Hepatic stellate cell (primary cell): ENCODE results near the gene GSTP1.
"Not testable (repeated sequence)": the region's sequence is repeated elsewhere in the genome, so short reads cannot be mapped to it uniquely, and the experiment has no call there.

Experiments
- DNase-seq: peaks from one replicate; pipeline ENCODE4 v3.0.0; 2011; ENCODE audit warnings: low spot score

Gene GSTP1

GRCh38 chr11:67563705-67564114, 19.9 kb upstream of the GSTP1 start:
- peak; percentile 52 for DNase-seq

DNA sequence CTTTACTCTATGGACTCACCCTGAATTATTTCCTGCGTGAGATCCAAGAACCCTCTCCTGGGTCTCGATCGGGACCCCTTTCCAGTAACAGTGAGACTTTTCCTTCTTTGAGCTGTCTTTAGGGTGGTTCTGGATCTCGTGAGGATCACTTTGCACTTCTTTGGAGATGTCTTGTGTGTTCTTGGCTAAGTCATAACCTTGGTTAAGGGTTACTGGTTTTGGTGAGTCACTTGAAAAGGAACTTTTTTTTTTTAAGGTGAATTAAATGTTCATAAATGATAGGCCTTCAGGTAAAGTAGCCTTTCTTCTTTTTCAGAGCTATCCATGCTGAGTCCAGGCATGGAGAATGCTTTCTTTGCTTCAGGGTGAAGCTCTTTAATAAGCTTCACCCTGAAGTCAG, 19.4 kb upstream of the GSTP1 start:
- DNase-seq = no peak

DNA sequence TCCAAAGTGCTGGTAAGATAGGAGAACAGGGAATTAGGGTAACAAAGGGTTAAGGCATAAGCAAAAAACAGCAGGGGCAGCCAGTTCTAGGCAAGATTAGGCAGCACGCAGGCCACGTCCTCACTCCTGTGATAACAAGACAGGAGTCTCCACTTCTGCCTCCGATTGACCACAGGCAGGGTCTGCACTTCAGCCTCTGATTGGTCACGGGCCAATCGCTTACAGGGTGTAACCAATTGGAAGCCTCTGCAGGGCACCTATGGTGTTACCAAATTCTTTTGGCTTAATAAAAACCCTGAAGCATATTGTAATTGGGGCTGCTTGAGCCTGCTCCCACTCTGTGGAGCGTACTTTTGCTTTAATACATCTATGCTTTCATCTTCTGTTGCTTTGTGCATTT, 12.2 kb upstream of the GSTP1 start:
- no peak for DNase-seq

GRCh38 chr11:67572305-67572704, 11.3 kb upstream of the GSTP1 start:
- no peak for DNase-seq

DNA sequence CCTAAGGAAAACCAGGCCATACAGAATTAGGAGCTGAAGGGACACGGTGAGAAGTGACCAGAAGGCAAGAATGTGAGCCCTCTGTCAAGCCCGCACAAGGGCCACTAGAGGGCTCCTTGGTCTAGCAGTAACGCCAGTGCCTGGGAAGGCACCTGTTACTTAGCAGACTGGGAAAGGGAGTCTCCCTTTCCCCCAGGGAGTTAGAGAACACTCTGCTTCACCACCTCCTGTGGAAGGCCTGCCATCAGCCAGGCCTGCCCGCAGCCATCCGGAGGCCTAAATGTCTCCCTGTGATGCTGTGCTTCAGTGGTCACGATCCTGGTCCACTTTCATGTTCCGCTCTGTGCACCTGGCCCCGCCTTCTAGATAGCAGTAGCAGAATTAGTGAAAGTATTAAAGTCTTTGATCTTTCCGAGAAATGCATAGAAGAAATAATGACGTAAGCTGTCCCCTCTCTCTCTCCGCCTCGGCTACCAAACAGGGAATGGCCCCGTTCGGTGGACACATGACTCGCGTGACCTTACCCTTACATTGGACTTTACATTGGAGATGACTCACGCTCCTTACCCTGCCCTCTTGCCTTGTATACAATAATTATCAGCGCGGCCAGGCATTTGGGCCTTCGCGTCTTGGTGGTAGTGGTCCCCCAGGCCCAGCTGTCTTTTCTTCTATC, 10.7 kb upstream of the GSTP1 start:
- no peak for DNase-seq

- DNase-seq = no peak
Measured at GRCh38 chr11:67574938-67575337, 8.7 kb upstream of the GSTP1 start.

- DNase-seq = no peak
Measured at GRCh38 chr11:67576735-67577475, 6.7 kb upstream of the GSTP1 start.

DNA sequence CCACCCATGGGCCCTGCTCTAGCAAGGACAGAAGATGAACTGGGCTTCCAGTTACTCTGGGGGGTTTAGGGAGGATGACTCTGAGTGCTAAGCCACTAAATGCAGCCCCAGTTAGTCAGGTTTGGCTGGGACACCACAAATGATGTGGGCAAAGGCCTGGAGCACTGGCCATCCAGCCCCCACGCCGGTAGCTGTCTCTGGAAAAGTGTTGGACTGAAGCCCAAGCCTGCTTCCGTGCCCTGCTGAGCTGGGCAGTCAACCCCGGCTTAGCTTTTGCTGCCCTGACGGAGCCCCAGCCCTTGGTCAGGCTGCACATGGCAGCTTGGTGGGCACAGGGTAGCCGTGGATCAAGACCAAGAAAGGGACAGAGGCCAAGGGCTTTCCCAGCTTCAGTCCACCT, 5.7 kb upstream of the GSTP1 start:
- DNase-seq = no peak

DNA sequence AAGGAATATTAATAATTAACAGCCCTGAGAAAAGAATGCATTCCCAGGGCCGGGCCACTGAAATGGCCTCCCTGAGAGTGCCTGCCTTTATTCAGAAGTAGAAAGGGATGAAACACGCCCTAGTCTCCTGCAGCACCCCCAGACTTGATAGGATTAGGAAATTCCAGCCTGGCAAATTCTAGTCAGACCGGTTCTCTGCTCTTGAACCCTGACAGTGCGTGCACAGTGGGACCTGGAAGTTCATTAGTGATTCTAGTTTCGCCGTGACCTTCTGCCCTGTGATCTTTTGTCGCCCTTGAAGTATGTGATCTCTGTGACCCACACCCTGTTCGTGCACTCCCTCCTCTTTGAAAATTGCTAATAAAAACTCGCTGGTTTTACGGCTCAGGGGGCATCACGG, 2.1 kb upstream of the GSTP1 start:
- DNase-seq = no peak

DNA sequence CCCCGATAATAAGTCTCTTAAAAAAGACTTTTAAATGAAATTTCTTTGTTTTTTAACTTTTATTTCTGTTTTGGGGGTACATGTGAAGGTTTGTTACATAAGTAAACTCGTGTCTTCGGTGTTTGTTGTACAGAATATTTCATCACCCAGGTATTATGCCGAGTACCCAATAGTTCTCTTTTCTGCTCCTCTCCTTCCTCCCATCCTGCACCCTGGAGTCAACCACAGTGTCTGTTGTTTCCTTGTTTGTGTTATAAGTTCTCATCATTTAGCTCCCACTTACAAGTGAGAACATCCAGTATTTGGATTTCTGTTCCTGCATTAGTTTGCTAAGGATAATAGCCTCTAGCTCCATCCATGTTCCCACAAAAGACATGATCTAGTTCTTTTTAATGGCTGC, 1.6 kb upstream of the GSTP1 start:
- DNase-seq = no peak

DNA sequence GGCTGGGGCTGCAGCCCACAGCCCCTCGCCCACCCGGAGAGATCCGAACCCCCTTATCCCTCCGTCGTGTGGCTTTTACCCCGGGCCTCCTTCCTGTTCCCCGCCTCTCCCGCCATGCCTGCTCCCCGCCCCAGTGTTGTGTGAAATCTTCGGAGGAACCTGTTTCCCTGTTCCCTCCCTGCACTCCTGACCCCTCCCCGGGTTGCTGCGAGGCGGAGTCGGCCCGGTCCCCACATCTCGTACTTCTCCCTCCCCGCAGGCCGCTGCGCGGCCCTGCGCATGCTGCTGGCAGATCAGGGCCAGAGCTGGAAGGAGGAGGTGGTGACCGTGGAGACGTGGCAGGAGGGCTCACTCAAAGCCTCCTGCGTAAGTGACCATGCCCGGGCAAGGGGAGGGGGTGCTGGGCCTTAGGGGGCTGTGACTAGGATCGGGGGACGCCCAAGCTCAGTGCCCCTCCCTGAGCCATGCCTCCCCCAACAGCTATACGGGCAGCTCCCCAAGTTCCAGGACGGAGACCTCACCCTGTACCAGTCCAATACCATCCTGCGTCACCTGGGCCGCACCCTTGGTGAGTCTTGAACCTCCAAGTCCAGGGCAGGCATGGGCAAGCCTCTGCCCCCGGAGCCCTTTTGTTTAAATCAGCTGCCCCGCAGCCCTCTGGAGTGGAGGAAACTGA, 731 bp downstream of the GSTP1 start:
- peak; percentile 74 for DNase-seq

DNA sequence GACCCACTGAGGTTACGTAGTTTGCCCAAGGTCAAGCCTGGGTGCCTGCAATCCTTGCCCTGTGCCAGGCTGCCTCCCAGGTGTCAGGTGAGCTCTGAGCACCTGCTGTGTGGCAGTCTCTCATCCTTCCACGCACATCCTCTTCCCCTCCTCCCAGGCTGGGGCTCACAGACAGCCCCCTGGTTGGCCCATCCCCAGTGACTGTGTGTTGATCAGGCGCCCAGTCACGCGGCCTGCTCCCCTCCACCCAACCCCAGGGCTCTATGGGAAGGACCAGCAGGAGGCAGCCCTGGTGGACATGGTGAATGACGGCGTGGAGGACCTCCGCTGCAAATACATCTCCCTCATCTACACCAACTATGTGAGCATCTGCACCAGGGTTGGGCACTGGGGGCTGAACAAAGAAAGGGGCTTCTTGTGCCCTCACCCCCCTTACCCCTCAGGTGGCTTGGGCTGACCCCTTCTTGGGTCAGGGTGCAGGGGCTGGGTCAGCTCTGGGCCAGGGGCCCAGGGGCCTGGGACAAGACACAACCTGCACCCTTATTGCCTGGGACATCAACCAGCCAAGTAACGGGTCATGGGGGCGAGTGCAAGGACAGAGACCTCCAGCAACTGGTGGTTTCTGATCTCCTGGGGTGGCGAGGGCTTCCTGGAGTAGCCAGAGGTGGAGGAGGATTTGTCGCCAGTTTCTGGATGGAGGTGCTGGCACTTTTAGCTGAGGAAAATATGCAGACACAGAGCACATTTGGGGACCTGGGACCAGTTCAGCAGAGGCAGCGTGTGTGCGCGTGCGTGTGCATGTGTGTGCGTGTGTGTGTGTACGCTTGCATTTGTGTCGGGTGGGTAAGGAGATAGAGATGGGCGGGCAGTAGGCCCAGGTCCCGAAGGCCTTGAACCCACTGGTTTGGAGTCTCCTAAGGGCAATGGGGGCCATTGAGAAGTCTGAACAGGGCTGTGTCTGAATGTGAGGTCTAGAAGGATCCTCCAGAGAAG, 1.6 kb downstream of the GSTP1 start:
- DNase-seq = no peak

DNA sequence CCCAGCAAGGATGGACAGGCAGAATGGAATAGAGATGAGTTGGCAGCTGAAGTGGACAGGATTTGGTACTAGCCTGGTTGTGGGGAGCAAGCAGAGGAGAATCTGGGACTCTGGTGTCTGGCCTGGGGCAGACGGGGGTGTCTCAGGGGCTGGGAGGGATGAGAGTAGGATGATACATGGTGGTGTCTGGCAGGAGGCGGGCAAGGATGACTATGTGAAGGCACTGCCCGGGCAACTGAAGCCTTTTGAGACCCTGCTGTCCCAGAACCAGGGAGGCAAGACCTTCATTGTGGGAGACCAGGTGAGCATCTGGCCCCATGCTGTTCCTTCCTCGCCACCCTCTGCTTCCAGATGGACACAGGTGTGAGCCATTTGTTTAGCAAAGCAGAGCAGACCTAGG, 2.3 kb downstream of the GSTP1 start:
- no peak for DNase-seq

DNA sequence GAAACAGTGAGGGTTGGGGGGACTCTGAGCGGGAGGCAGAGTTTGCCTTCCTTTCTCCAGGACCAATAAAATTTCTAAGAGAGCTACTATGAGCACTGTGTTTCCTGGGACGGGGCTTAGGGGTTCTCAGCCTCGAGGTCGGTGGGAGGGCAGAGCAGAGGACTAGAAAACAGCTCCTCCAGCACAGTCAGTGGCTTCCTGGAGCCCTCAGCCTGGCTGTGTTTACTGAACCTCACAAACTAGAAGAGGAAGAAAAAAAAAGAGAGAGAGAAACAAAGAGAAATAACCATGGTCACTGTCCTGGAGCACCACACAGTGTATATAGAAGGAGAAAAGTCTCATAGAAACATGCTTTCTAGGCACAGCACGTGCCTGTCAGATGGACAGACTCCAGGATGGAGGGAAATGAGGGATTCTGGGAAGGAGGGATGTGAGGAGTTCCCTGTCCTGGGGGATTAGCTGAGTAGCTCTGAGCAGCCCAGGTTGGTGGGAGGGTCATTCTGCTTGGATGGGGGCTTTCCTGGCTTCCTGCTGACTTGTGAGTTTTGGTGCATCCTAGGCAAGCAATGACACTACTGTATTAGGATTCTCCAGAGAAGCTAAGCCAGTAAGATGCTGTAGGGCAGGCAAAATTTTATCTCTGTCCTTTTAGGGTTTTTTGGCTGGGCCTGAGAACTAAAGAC, 3.1 kb downstream of the GSTP1 start:
- DNase-seq = no peak

- no peak for DNase-seq
Measured at GRCh38 chr11:67588136-67588503, 4.5 kb downstream of the GSTP1 start.

DNA sequence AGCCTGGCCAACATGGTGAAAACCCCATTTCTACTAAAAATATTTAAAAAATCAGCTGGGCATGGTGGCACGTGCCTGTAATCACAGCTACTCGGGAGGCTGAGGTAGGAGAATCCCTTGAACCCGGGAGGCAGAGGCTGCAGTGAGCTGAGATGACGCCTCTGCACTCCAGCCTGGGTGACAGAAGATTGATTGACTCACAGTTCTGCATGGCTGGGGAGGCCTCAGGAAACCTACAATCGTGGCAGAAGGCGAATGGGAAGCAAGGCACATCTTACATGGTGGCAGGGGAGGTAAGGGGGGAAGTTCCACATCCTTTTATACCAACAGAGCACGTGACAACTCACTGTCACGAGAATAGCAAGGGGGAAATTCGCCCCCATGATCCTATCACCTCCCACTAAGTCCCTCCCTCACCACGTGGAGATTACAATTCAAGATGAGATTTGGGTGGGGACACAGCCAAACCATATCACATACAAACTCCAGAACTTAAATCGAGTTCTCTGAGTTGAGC, 5.3 kb downstream of the GSTP1 start:
- not testable (repeated sequence) for DNase-seq

GRCh38 chr11:67592880-67593564, 9.4 kb downstream of the GSTP1 start:
- DNase-seq = no peak

GRCh38 chr11:67593565-67593905, 9.9 kb downstream of the GSTP1 start:
- no peak for DNase-seq

- DNase-seq = no peak
Measured at GRCh38 chr11:67594480-67594879, 10.9 kb downstream of the GSTP1 start.

DNA sequence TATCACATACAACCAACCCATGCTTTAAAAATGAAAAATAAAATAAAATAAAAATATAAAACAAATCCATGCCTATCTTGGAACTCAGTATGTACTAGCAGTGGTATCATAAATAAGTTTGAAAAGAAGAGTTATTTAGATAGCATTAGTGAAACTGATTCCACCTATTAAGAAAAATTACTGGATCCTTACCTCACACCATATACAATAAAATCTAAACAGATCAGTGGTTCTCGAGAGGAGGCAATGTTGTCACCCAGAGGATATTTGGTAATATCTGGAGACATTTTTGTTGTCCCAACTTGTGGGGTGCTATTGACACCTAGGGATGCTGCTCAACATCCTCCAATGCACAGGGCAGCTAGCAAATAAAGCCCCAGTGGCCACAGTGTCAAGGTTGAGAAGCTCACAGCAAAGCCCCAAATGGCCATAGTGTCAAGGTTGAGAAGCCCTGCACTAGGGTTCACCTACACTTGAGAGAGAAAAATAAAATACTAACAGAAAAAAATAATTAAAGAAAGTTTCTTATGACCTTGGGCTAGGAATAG, 13.2 kb downstream of the GSTP1 start:
- no peak for DNase-seq

DNA sequence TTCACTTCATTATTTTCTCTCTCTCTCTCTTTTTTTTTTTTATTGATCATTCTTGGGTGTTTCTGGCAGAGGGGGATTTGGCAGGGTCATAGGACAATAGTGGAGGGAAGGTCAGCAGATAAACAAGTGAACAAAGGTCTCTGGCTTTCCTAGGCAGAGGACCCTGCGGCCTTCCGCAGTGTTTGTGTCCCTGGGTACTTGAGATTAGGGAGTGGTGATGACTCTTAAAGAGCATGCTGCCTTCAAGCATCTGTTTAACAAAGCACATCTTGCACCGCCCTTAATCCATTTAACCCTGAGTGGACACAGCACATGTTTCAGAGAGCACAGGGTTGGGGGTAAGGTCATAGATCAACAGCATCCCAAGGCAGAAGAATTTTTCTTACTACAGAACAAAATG, 13.8 kb downstream of the GSTP1 start:
- DNase-seq = not testable (repeated sequence)
